Activated naive CD4-positive, alpha-beta T cell treated with anti-CD3 and anti-CD28 coated beads for 36 hours (primary cell): ENCODE measurements around the gene TMPRSS5. TPM values are rescaled to one million over a fixed set of nuclear protein-coding genes. Genes with fewer than 3 reads are reported as not detected.

Source experiments
- CTCF ChIA-PET: fragments of 350-600 bp; sonication (Branson Sonifier 250); formaldehyde crosslinking; loops from one replicate; lab custom pipeline; 2021; ENCODE audit warnings: antibody characterized with exemption; lab: Charles Lee
- DNase-seq: peaks from one replicate; pipeline ENCODE4 v3.0.0-alpha.2; 2020
- H3K27ac Mint-ChIP-seq: one replicate; pipeline ENCODE4 v1.8.0; 2021; ENCODE audit warnings: mild to moderate bottlenecking, mixed read lengths
- H3K27me3 Mint-ChIP-seq: one replicate; pipeline ENCODE4 v1.8.0; 2021; ENCODE audit warnings: low read depth, mixed read lengths
- H3K36me3 Mint-ChIP-seq: one replicate; pipeline ENCODE4 v1.8.0; 2021; ENCODE audit warnings: low read depth, mixed read lengths
- H3K4me1 Mint-ChIP-seq: one replicate; pipeline ENCODE4 v1.8.0; 2021; ENCODE audit warnings: low read depth, mixed read lengths
- H3K4me3 Mint-ChIP-seq: one replicate; pipeline ENCODE4 v1.8.0; 2021; ENCODE audit warnings: mild to moderate bottlenecking, moderate library complexity, mixed read lengths
- H3K9me3 Mint-ChIP-seq: one replicate; pipeline ENCODE4 v1.8.0; 2021; ENCODE audit warnings: mixed read lengths
- intact Hi-C: fragments of 100-400 bp; cut with micrococcal nuclease; formaldehyde crosslinking; loops from one replicate; pipeline ENCODE4 v1.15.1; 2023
- total RNA-seq, 2 experiments: library from RNA; stranded (reverse); gene quantifications; one replicate each; pipeline ENCODE4 v1.2.3, GENCODE V29; 2021

Gene TMPRSS5
- total RNA-seq, 2 experiments from 2014 or later = 1.1 to 1.2 TPM

DNA sequence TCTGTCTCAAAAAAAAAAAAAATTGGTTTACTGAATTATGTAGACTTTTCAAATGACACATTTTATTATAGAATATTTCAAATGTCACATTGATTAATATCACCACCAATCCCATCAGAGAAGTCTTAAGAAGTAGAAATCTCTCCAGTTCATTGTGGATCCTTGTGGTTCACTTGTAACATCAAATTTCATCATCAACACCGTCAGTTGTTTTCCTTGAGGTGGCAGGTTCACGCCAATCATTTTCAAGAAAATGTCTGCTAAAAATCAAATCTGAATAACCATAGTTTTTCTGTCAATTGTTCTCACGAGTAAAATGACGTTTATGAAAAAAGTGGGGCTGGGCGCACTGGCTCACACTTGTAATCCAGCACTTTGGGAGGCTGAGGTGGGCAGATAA lies 50.3 kb downstream of the TMPRSS5 start:
- H3K9me3 Mint-ChIP-seq = no peaks in the 10 kb centered on the region
- no peaks in the 10 kb centered on the region for H3K4me1 Mint-ChIP-seq
- no peak overlapping the region for H3K4me3 Mint-ChIP-seq
- no peak overlapping the region for H3K27ac Mint-ChIP-seq
- intact Hi-C loops = no loop called here
- H3K27me3 Mint-ChIP-seq = peaks cover 5% of the 10 kb centered on the region
- CTCF ChIA-PET = interaction anchor here (0.6 kb wide), 1 partner anchor 61 kb away, joined by 3 read pairs; no protein-coding TSS in a partner anchor
- DNase-seq = no peak
- H3K36me3 Mint-ChIP-seq = peaks cover 1% of the 10 kb centered on the region

GRCh38 chr11:113651023-113651422 lies 55.1 kb downstream of the TMPRSS5 start:
- CTCF ChIA-PET = no interaction called here
- Mint-ChIP-seq H3K4me1 (no peaks in the 10 kb centered on the region), H3K27me3 (peaks cover 5% of the 10 kb centered on the region), H3K27ac (no peak overlapping the region), H3K4me3 (no peak overlapping the region), H3K9me3 (no peaks in the 10 kb centered on the region), H3K36me3 (no peaks in the 10 kb centered on the region)
- intact Hi-C loops = no loop called here
- no peak for DNase-seq

- Mint-ChIP-seq H3K9me3 (no peaks in the 10 kb centered on the region), H3K27ac (no peak overlapping the region), H3K27me3 (peaks cover 4% of the 10 kb centered on the region), H3K4me1 (no peaks in the 10 kb centered on the region), H3K36me3 (no peaks in the 10 kb centered on the region), H3K4me3 (no peak overlapping the region)
- intact Hi-C loops = no loop called here
- CTCF ChIA-PET = no interaction called here
- DNase-seq = no peak
Observed at GRCh38 chr11:113649311-113649710, 56.8 kb downstream of the TMPRSS5 start.

DNA sequence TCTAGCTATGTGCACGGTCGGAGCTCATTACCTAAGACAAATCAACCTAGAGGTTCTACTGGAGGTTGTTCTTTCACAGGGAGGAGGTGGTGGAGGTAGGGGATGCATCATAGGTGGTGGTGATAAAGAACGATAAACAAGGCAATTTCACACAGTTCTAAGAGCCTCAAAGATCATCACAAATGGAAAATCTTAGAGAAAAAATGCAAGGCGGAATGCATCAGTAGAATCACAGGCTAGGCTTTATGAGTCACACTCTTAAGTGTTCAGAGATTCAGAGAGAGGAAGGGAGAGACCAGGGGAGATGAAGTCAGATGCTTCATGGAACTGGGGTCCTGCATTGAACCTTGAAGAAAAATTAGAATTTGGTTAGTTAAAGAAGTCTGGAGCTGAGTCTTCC lies 58.3 kb downstream of the TMPRSS5 start:
- no peaks in the 10 kb centered on the region for H3K9me3 Mint-ChIP-seq
- no peak for DNase-seq
- no peak overlapping the region for H3K27ac Mint-ChIP-seq
- intact Hi-C loops = no loop called here
- H3K4me3 Mint-ChIP-seq = no peak overlapping the region
- peaks cover 4% of the 10 kb centered on the region for H3K27me3 Mint-ChIP-seq
- CTCF ChIA-PET = no interaction called here
- H3K4me1 Mint-ChIP-seq = no peaks in the 10 kb centered on the region
- H3K36me3 Mint-ChIP-seq = no peaks in the 10 kb centered on the region

DNA sequence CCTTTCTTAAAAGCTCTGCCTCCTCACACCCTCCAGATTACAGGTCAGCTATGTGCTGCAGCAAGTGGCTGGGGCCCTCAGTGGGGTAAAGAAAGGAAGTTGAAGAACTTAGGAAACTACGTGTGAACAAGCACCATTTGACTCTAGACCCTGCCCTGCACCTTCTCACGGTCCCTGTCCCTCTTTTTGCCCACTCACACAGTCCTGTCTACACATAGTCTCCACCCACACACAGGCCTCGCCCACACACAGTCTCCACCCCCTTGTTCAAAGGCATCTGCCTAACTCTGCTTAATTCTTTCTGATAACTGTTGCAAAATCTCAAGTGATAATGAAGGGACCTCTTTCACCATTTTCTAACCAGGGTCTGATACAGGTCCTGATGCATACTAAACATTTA lies 59.0 kb downstream of the TMPRSS5 start:
- intact Hi-C loops = no loop called here
- CTCF ChIA-PET = no interaction called here
- H3K4me1 Mint-ChIP-seq = no peaks in the 10 kb centered on the region
- H3K27me3 Mint-ChIP-seq = peaks cover 4% of the 10 kb centered on the region
- H3K36me3 Mint-ChIP-seq = no peaks in the 10 kb centered on the region
- DNase-seq = no peak
- H3K27ac Mint-ChIP-seq = no peak overlapping the region
- no peaks in the 10 kb centered on the region for H3K9me3 Mint-ChIP-seq
- no peak overlapping the region for H3K4me3 Mint-ChIP-seq

DNA sequence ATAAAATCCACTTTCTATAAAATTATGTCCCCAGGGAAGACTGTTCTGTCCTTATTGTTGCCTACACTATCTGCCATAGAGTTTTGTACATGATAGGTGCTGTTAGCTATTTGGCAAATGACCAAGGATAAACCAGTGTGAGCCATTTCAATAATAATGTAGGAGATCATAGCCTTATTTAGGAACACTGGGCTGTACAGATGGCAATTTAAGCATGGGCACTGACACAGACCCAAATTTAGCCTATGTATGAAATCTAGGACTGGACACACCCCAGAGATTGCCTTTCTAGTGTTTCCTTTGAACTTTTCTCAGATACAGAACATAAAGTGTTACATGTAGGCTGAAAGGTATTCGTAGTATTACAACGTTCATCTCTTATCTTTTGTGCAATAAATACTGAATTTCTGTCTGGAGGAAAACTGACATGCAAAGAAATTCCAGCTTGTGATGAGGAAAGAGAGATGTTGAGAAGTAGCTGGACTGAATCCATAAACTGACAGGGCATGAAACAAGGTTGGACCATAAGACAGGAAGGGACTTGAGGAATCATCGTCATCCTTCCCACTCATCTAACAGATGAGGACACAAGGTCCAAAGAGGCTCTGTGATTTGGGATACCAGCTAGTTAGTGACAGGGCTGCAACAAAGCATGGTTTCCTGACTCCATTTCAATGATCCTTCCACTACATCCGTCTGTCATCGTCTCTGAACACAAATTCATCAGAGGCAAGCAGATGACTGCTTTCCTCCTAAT lies 60.3 kb downstream of the TMPRSS5 start:
- no peaks in the 10 kb centered on the region for H3K9me3 Mint-ChIP-seq
- H3K4me3 Mint-ChIP-seq = no peak overlapping the region
- no peak for DNase-seq
- CTCF ChIA-PET = no interaction called here
- peaks cover 13% of the 10 kb centered on the region for H3K27me3 Mint-ChIP-seq
- intact Hi-C loops = no loop called here
- H3K27ac Mint-ChIP-seq = no peak overlapping the region
- no peaks in the 10 kb centered on the region for H3K4me1 Mint-ChIP-seq
- H3K36me3 Mint-ChIP-seq = no peaks in the 10 kb centered on the region

- no peaks in the 10 kb centered on the region for H3K9me3 Mint-ChIP-seq
- no peaks in the 10 kb centered on the region for H3K36me3 Mint-ChIP-seq
- no peaks in the 10 kb centered on the region for H3K4me1 Mint-ChIP-seq
- CTCF ChIA-PET = no interaction called here
- H3K4me3 Mint-ChIP-seq = no peak overlapping the region
- no peak for DNase-seq
- H3K27me3 Mint-ChIP-seq = peaks cover 13% of the 10 kb centered on the region
- intact Hi-C loops = no loop called here
- H3K27ac Mint-ChIP-seq = no peak overlapping the region
Observed at GRCh38 chr11:113644605-113645004, 61.5 kb downstream of the TMPRSS5 start.

DNA sequence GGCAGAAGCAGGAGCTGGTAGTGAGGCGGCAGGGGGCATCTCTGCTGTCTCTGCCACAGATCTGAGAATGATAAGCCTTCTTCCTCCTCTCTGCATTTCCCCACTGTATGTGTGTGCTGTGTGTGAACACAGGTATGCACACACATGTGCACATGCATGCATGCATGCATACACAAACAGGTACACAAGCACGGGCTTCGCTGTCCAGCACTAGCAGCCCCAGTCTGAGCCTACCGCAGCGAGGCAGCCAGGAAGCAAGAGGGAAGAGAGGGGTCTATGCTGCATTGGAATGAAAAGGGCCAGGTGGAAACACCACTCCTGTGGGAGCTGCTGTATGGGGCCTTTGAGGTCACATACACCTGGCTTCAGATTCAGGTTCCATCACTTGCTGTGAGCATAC lies 62.4 kb downstream of the TMPRSS5 start:
- Mint-ChIP-seq H3K9me3 (no peaks in the 10 kb centered on the region), H3K4me3 (no peak overlapping the region), H3K27ac (no peak overlapping the region), H3K36me3 (no peaks in the 10 kb centered on the region), H3K4me1 (no peaks in the 10 kb centered on the region), H3K27me3 (peaks cover 13% of the 10 kb centered on the region)
- CTCF ChIA-PET = no interaction called here
- intact Hi-C loops = no loop called here
- no peak for DNase-seq

DNA sequence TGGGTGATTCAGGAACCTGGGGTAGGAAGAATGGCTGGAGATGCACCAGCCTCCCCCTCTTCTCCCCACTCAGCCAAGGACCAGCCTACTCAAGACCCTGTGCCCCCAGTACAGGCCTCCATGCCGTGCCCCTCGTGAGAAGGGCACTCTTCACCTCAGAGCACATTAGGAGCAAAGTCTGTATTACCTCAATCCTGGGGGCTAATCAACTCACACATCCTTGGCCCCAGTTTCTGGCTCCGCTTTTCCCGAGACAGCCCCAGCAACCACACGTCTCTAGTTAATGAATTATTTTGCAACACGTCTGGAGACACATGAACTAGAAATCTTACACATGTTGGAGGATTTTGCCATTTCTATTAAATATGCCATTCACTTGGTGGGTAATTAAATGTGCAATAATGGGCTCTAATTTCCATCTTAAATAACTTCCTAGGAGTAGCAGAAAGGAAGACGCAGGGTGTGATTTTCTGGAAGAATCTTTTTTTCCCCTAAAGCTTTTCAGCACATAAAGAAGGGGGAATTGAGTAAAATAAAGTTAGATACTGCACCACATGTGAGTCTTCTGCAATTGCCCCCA lies 63.0 kb downstream of the TMPRSS5 start:
- Mint-ChIP-seq H3K36me3 (no peaks in the 10 kb centered on the region), H3K4me3 (no peak overlapping the region), H3K9me3 (no peaks in the 10 kb centered on the region), H3K27ac (no peak overlapping the region), H3K27me3 (peaks cover 13% of the 10 kb centered on the region), H3K4me1 (no peaks in the 10 kb centered on the region)
- intact Hi-C loops = no loop called here
- CTCF ChIA-PET = no interaction called here
- no peak for DNase-seq

- intact Hi-C loops = no loop called here
- Mint-ChIP-seq H3K9me3 (no peaks in the 10 kb centered on the region), H3K27ac (no peak overlapping the region), H3K4me1 (no peaks in the 10 kb centered on the region), H3K27me3 (peaks cover 13% of the 10 kb centered on the region), H3K4me3 (no peak overlapping the region), H3K36me3 (no peaks in the 10 kb centered on the region)
- CTCF ChIA-PET = no interaction called here
- DNase-seq = no peak
Observed at GRCh38 chr11:113642090-113642489, 64.0 kb downstream of the TMPRSS5 start.

- intact Hi-C loops = no loop called here
- DNase-seq = no peak
Observed at GRCh38 chr11:113638376-113638775, 67.7 kb downstream of the TMPRSS5 start.

GRCh38 chr11:113637636-113638035 lies 68.5 kb downstream of the TMPRSS5 start:
- no peak for DNase-seq
- CTCF ChIA-PET = no interaction called here
- no peak overlapping the region for H3K27ac Mint-ChIP-seq
- H3K4me3 Mint-ChIP-seq = no peak overlapping the region
- intact Hi-C loops = no loop called here
- H3K36me3 Mint-ChIP-seq = no peaks in the 10 kb centered on the region
- H3K4me1 Mint-ChIP-seq = no peaks in the 10 kb centered on the region
- peaks cover 9% of the 10 kb centered on the region for H3K27me3 Mint-ChIP-seq
- peaks cover 6% of the 10 kb centered on the region for H3K9me3 Mint-ChIP-seq

More at GRCh38 chr11:113638376-113638775, 67.7 kb downstream of the TMPRSS5 start:
- Mint-ChIP-seq H3K4me1 (no peaks in the 10 kb centered on the region), H3K27me3 (peaks cover 13% of the 10 kb centered on the region), H3K9me3 (peaks cover 6% of the 10 kb centered on the region), H3K27ac (no peak overlapping the region), H3K4me3 (no peak overlapping the region), H3K36me3 (no peaks in the 10 kb centered on the region)
- CTCF ChIA-PET = no interaction called here
